SU-DHL-6 (cell line): ENCODE results near the gene OR52H1.

ENCODE experiments used
- H2AFZ ChIP-seq: fragments of 200-600 bp; sonication (generic); 2 replicates; pipeline ENCODE4 v1.6.1; 2014; ENCODE audit warnings: low read depth, mild to moderate bottlenecking, moderate library complexity, mixed read lengths, antibody characterized with exemption, low read length; ENCODE audit not compliant: severe bottlenecking
- H3F3A ChIP-seq: fragments of 200-600 bp; shearing (Covaris generic); 2 replicates; pipeline ENCODE4 v1.6.0; 2016; ENCODE audit warnings: antibody characterized with exemption, mild to moderate bottlenecking; ENCODE audit not compliant: insufficient read depth
- H3K27ac ChIP-seq: fragments of 200-600 bp; sonication (generic); 2 replicates; pipeline ENCODE4 v1.5.1; 2016; ENCODE audit warnings: low read depth, mild to moderate bottlenecking, low read length, moderate library complexity, mixed read lengths
- H3K27me3 ChIP-seq: fragments of 200-600 bp; sonication (generic), shearing (Covaris generic); 2 replicates; pipeline ENCODE4 v1.6.0; 2014; ENCODE audit warnings: mild to moderate bottlenecking, low read length
- H3K36me3 ChIP-seq: fragments of 200-600 bp; sonication (generic); 2 replicates; pipeline ENCODE4 v1.6.1; 2014; ENCODE audit warnings: mild to moderate bottlenecking, low read length, mixed read lengths
- H3K4me2 ChIP-seq: fragments of 300-600, 200-600 bp; shearing (Covaris generic), sonication (generic); 2 replicates; pipeline ENCODE4 v1.6.0; 2014; ENCODE audit warnings: low read length, low read depth, mild to moderate bottlenecking; ENCODE audit not compliant: poor library complexity, severe bottlenecking
- H3K4me3 ChIP-seq: fragments of 200-600 bp; sonication (generic); 2 replicates; pipeline ENCODE4 v1.5.1; 2014; ENCODE audit warnings: antibody characterized with exemption, low read length, mild to moderate bottlenecking, mixed read lengths; ENCODE audit not compliant: insufficient read depth, poor library complexity, severe bottlenecking
- H3K79me2 ChIP-seq: fragments of 200-600 bp; sonication (generic); 2 replicates; pipeline ENCODE4 v1.6.1; 2014; ENCODE audit warnings: mild to moderate bottlenecking, low read length, moderate library complexity; ENCODE audit not compliant: insufficient read depth
- H3K9ac ChIP-seq: fragments of 200-600 bp; sonication (generic); 2 replicates; pipeline ENCODE4 v1.7.0; 2014; ENCODE audit warnings: mild to moderate bottlenecking, low read length
- H3K9me2 ChIP-seq: fragments of 200-600 bp; sonication (generic); replicated peaks from 2 replicates; pipeline ENCODE4 v1.6.1; 2014; ENCODE audit warnings: low read length; ENCODE audit not compliant: insufficient read depth
- H3K9me3 ChIP-seq: fragments of 200-600 bp; sonication (generic); 2 replicates; pipeline ENCODE4 v1.6.1; 2014; ENCODE audit warnings: low read length, mixed read lengths; ENCODE audit not compliant: insufficient read depth
- H4K20me1 ChIP-seq: fragments of 200-600 bp; sonication (generic); 2 replicates; pipeline ENCODE4 v1.6.1; 2014; ENCODE audit warnings: low read depth, mild to moderate bottlenecking, antibody characterized with exemption, low read length, moderate library complexity, mixed read lengths
- EZH2phosphoT487 ChIP-seq: fragments of 200-600 bp; sonication (generic), shearing (Covaris generic); conservative IDR thresholded peaks from 2 replicates; pipeline ENCODE4 v1.6.1; 2018; ENCODE audit warnings: mild to moderate bottlenecking, antibody characterized with exemption, low read length, moderate library complexity, mixed read lengths
- TF ChIP-seq, protein P1 (sequence below): fragments of 200-600 bp; sonication (generic); IDR thresholded peaks from one replicate; pipeline ENCODE4 v1.5.1; 2017; ENCODE audit warnings: antibody characterized with exemption, mild to moderate bottlenecking, low read length, moderate library complexity; ENCODE audit not compliant: insufficient read depth, poor library complexity, severe bottlenecking

OR52H1 gene

DNA sequence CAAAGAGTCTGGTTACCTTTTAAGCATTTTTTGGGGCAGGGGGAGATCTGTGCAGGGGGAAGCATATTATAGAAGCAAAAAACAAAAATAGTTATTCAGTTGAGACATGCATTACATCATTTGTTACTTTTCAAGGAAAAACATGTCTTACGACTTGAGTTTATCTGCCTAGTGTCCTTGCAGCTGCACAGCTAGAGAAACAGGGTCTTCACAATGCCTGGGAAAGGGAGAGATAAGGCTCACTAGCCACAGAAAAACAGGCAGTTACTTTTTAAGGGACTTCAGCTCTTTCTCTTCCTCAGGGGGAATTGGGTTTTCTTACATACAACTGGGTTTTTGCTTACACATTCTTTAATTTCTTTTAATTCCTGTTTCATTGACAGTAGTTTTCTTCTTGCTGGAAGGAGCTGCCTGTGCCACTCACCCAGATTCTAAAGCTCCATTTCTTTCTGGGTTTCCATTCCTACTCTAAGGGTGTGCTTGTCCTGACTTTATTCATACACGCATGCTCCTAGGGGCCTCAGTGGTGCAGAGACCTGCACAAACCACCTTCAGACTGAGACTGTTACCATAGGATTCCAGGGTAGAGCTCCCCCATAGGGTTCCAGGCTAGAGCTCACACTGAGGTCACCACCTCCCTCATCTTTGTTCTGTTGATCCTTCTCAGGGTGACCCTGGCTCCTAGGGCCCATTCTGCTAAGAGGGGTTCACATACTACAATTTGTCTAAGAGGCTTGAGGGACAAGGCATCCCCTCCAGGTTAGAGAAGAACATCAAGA, 17.1 kb downstream of the OR52H1 start:
- H3K27me3 ChIP-seq, result no peaks in the 10 kb centered on the region
- no peaks in the 10 kb centered on the region for H3F3A ChIP-seq
- no peaks in the 10 kb centered on the region for H4K20me1 ChIP-seq
- H3K4me3 ChIP-seq, result no peak overlapping the region
- H3K9me2 ChIP-seq, result no peaks in the 10 kb centered on the region
- H3K9me3 ChIP-seq, result no peaks in the 10 kb centered on the region
- TF ChIP-seq, protein P1, sequence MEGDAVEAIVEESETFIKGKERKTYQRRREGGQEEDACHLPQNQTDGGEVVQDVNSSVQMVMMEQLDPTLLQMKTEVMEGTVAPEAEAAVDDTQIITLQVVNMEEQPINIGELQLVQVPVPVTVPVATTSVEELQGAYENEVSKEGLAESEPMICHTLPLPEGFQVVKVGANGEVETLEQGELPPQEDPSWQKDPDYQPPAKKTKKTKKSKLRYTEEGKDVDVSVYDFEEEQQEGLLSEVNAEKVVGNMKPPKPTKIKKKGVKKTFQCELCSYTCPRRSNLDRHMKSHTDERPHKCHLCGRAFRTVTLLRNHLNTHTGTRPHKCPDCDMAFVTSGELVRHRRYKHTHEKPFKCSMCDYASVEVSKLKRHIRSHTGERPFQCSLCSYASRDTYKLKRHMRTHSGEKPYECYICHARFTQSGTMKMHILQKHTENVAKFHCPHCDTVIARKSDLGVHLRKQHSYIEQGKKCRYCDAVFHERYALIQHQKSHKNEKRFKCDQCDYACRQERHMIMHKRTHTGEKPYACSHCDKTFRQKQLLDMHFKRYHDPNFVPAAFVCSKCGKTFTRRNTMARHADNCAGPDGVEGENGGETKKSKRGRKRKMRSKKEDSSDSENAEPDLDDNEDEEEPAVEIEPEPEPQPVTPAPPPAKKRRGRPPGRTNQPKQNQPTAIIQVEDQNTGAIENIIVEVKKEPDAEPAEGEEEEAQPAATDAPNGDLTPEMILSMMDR, result no peak
- TF ChIP-seq EZH2phosphoT487, result no peak
- no peak overlapping the region for H3K27ac ChIP-seq
- no peak overlapping the region for H3K4me2 ChIP-seq
- no peak overlapping the region for H2AFZ ChIP-seq
- H3K79me2 ChIP-seq, result no peaks in the 10 kb centered on the region
- H3K9ac ChIP-seq, result no peak overlapping the region
- H3K36me3 ChIP-seq, result no peaks in the 10 kb centered on the region

GRCh38 chr11:5528495-5528894, 19.8 kb downstream of the OR52H1 start:
- Histone ChIP-seq H3F3A (no peaks in the 10 kb centered on the region), H3K4me2 (no peak overlapping the region), H3K9ac (no peak overlapping the region), H3K36me3 (no peaks in the 10 kb centered on the region), H4K20me1 (no peaks in the 10 kb centered on the region), H3K9me3 (no peaks in the 10 kb centered on the region), H3K4me3 (no peak overlapping the region), H3K27ac (no peak overlapping the region), H3K79me2 (no peaks in the 10 kb centered on the region), H2AFZ (no peak overlapping the region), H3K9me2 (no peaks in the 10 kb centered on the region), H3K27me3 (no peaks in the 10 kb centered on the region)
- no peak for TF ChIP-seq EZH2phosphoT487
- TF ChIP-seq, protein P1, result no peak

DNA sequence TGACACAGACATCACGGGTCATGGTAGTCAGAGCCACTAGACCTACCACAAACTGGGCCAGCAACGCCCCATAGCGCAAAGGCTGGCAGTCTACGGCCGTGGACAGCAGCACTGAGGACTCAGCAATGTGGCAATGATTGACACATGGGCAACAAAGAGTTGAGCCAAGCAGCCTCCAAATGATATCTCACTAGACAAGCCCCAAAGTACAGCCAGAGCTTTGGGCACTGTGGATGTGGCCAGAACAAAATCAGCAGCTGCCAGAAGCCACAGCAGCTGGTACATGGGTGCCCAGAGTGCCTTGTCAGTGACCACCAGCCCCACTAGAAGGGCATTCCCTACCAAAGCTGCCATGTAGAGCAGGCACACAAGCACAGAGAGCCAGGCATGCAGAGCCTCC, 20.6 kb downstream of the OR52H1 start:
- Histone ChIP-seq H3K9ac (no peak overlapping the region), H3F3A (no peaks in the 10 kb centered on the region), H2AFZ (no peak overlapping the region), H3K9me3 (no peaks in the 10 kb centered on the region), H4K20me1 (no peaks in the 10 kb centered on the region), H3K9me2 (no peaks in the 10 kb centered on the region), H3K4me2 (no peak overlapping the region), H3K4me3 (no peak overlapping the region), H3K79me2 (no peaks in the 10 kb centered on the region), H3K27me3 (no peaks in the 10 kb centered on the region), H3K36me3 (no peaks in the 10 kb centered on the region), H3K27ac (no peak overlapping the region)
- no peak for TF ChIP-seq EZH2phosphoT487
- TF ChIP-seq, protein P1, result no peak
